Neutrophil (primary cell): ENCODE data around the gene CELF4.

Experiments
- H3K27ac ChIP-seq: fragments of 200-600 bp; sonication (generic); 2 replicates; pipeline ENCODE4 v1.5.1; 2016; ENCODE audit warnings: mild to moderate bottlenecking, moderate library complexity
- H3K27me3 ChIP-seq: fragments of 200-600 bp; sonication (generic); 2 replicates; pipeline ENCODE4 v1.6.0; 2016; ENCODE audit warnings: mild to moderate bottlenecking
- H3K36me3 ChIP-seq: fragments of 200-600 bp; sonication (generic); 2 replicates; pipeline ENCODE4 v1.5.1; 2017
- H3K4me1 ChIP-seq, 2 experiments: fragments of 200-600 bp in 1 of 2; sonication (generic) in 1 of 2; 1 replicate in 1 of 2; 2 replicates in 1 of 2; pipeline versions ENCODE4 v1.5.1 to v1.6.1; 2013 to 2016; ENCODE audit warnings: low read depth in 1 of 2, low read length in 1 of 2, mild to moderate bottlenecking in 1 of 2, moderate library complexity in 1 of 2; ENCODE audit not compliant: control insufficient read depth in 1 of 2, insufficient read depth in 1 of 2
- H3K4me3 ChIP-seq, 2 experiments: fragments of 200-600 bp in 1 of 2; sonication (generic) in 1 of 2; 1 replicate in 1 of 2; 2 replicates in 1 of 2; pipeline ENCODE4 v1.5.1; 2013 to 2016; ENCODE audit warnings: low read depth in 1 of 2, low read length in 1 of 2, mild to moderate bottlenecking in 1 of 2, moderate library complexity in 1 of 2
- H3K9me3 ChIP-seq: fragments of 200-600 bp; sonication (generic); 2 replicates; pipeline ENCODE4 v1.5.1; 2016
- CTCF ChIP-seq: fragments of 200-600 bp; sonication (generic); IDR thresholded peaks from 2 replicates; pipeline ENCODE4 v1.5.1; 2016; ENCODE audit warnings: antibody characterized with exemption

Gene CELF4

GRCh38 chr18:37547196-37547827, 18.3 kb downstream of the CELF4 start:
- no peak overlapping the region for H3K4me3 ChIP-seq
- no peaks in the 10 kb centered on the region for H3K36me3 ChIP-seq
- H3K4me1 ChIP-seq = no peaks in the 10 kb centered on the region
- no peak overlapping the region for H3K27ac ChIP-seq
- H3K27me3 ChIP-seq = peaks cover 21% of the 10 kb centered on the region
- H3K9me3 ChIP-seq = no peaks in the 10 kb centered on the region
- no peak for TF ChIP-seq CTCF

GRCh38 chr18:37546651-37547050, 18.9 kb downstream of the CELF4 start:
- no peaks in the 10 kb centered on the region for H3K9me3 ChIP-seq
- TF ChIP-seq CTCF = no peak
- no peaks in the 10 kb centered on the region for H3K4me1 ChIP-seq
- H3K36me3 ChIP-seq = no peaks in the 10 kb centered on the region
- no peak overlapping the region for H3K27ac ChIP-seq
- H3K27me3 ChIP-seq = peaks cover 17% of the 10 kb centered on the region
- no peak overlapping the region for H3K4me3 ChIP-seq

- H3K9me3 ChIP-seq = no peaks in the 10 kb centered on the region
- TF ChIP-seq CTCF = no peak
Observed at GRCh38 chr18:37546272-37546537, 19.4 kb downstream of the CELF4 start.

GRCh38 chr18:37545461-37546271, 19.9 kb downstream of the CELF4 start:
- no peaks in the 10 kb centered on the region for H3K9me3 ChIP-seq
- H3K27me3 ChIP-seq = peaks cover 17% of the 10 kb centered on the region
- H3K27ac ChIP-seq = no peak overlapping the region
- no peak overlapping the region for H3K4me3 ChIP-seq
- no peaks in the 10 kb centered on the region for H3K4me1 ChIP-seq
- TF ChIP-seq CTCF = no peak
- no peaks in the 10 kb centered on the region for H3K36me3 ChIP-seq

More at GRCh38 chr18:37546272-37546537, 19.4 kb downstream of the CELF4 start:
- H3K36me3 ChIP-seq = no peaks in the 10 kb centered on the region
- no peak overlapping the region for H3K4me3 ChIP-seq
- no peak overlapping the region for H3K27ac ChIP-seq
- H3K27me3 ChIP-seq = peaks cover 17% of the 10 kb centered on the region
- no peaks in the 10 kb centered on the region for H3K4me1 ChIP-seq

GRCh38 chr18:37544713-37545112, 20.9 kb downstream of the CELF4 start:
- Histone ChIP-seq H3K27me3 (peaks cover 20% of the 10 kb centered on the region), H3K4me1 (no peaks in the 10 kb centered on the region), H3K4me3 (no peak overlapping the region), H3K27ac (no peak overlapping the region), H3K36me3 (no peaks in the 10 kb centered on the region), H3K9me3 (no peaks in the 10 kb centered on the region)
- TF ChIP-seq CTCF = no peak
